ENCODE data around the gene PSRC1.

GRCh38 chr1:109304226-109304920, 21.4 kb upstream of the PSRC1 start:
- TF ChIP-seq BHLHE40 (IDR thresholded peaks at IDR 0.05; ENCODE audit: borderline replicate concordance) (no peak), ARNT (IDR thresholded peaks at IDR 0.05) (no peak), SP1 (IDR thresholded peaks at IDR 0.05) (no peak), TARDBP (IDR thresholded peaks at IDR 0.05) (no peak), FOXM1 (IDR thresholded peaks at IDR 0.05; ENCODE audit: borderline replicate concordance) (no peak), PKNOX1 (IDR thresholded peaks at IDR 0.05) (no peak), FOXA1 (IDR thresholded peaks at IDR 0.05) (no peak), ZNF384 (IDR thresholded peaks at IDR 0.05) (no peak), HDGF (IDR thresholded peaks at IDR 0.05; ENCODE audit: borderline replicate concordance) (no peak), ELF4 (IDR thresholded peaks at IDR 0.05) (no peak), FOXK2 (IDR thresholded peaks at IDR 0.05) (no peak), NFRKB (IDR thresholded peaks at IDR 0.05) (no peak), SUZ12 (IDR thresholded peaks at IDR 0.05) (no peak), L3MBTL2 (conservative IDR thresholded peaks at IDR 0.05) (no peak)

Measured in HEK293T (cell line).